Anterior cingulate cortex (tissue), 58 donors: Measurements from ENCODE around the gene WASF3.

Source experiments
- DNase-seq, 58 donors: peaks; one replicate each; lab custom pipeline; 2025; lab: John Stamatoyannopoulos, UW

Gene WASF3

GRCh38 chr13:26541678-26542568 lies 15.6 kb upstream of the WASF3 start:
- peak in 4 of 58 donors; percentile 10 to 53 (median 16) for DNase-seq

GRCh38 chr13:26544707-26545106 lies 12.8 kb upstream of the WASF3 start:
- no peak for DNase-seq

DNA sequence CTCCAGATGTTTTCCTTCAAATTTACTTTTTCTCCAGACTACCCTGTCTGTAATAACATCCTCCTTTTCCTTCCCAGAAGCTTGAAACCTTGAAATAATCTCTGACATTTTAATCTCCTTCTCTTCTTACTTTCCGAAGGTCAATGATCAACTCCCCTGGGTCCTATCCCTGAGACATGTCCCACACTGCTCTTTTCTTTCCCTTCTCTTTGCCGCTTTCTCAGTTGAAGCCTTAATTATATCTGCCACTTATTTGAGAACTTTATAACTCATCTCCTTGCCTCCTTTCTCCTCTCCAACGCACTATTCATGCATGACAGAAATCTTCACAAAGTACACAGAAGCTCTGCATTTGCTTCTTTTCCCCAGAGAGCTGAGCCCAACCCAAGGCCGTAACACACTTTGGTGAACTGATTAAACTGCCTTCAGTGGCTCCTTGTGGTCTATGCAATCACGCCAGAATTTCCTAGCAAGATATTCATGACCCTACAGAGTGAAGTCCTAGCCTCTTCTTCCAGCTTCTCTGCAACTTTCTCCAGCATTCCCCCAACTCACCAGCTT lies 9.2 kb upstream of the WASF3 start:
- DNase-seq = no peak

DNA sequence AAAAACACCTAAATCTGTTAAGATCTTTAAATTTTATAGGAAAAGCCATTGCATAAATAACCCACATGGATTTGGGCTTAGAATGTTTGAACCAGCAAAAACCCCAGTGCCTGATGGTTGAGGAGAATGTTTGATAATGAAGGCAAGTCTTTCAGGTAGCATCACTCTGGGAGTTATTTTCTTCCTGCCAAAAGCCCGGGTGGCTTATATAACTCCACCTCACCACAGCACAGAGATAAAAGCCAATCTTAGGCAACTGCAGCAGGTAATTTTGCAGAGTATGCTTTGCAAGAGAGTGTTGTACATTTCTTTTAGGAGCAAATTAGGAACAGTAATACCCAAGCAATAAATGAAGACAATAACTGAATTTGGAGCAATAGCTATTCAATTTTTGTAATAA lies 7.8 kb upstream of the WASF3 start:
- DNase-seq = no peak

DNA sequence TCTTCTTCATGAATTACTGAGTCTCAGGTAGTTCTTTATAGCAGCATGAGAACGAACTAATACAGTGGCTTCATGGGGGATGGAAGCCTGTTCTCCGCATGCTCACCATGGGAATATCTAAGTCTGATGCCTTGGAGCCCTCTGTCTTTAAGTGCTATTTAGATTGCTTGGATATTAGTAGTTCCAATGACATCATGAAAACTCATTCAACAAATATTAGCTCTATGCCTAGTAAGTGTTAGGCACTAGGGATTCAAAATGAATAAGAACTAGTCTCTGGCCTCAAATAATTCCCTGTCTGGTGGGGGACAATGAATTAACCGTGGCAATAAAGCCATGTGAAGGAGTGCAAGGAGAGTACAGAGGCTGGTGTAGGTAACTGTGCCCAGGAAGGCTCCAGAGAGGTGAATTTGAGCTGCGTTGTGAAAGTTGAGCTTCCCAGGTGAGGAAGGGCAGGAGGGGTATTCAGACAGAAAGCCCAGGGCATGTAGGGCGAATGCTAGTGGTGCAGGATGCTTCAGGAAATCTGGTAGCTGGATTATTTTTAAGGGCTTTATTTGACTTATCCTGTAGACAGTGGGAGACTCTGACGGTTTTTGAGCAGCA lies 6.1 kb upstream of the WASF3 start:
- DNase-seq = no peak

GRCh38 chr13:26555413-26555812 lies 2.1 kb upstream of the WASF3 start:
- no peak for DNase-seq

DNA sequence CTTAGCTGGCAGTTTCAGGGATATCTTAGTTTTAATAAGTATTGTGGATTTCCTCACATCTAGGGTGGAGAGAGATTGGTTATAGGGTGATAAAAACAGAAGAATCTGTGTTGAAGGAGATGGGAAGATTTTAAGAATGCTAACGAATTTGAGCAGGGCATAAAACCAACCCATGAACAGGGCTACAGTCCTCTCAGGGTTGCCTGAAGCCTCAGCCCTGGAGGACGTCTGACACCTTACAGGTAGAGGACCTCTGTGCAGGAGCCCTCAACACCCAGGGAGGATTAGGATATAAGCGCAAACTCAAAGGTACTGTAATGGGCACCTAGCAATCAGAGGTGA lies 461 bp upstream of the WASF3 start:
- DNase-seq = no peak

- peak in 13 of 58 donors; percentile 25 to 57 (median 41) for DNase-seq
Observed at GRCh38 chr13:26558074-26558805, 757 bp downstream of the WASF3 start.

DNA sequence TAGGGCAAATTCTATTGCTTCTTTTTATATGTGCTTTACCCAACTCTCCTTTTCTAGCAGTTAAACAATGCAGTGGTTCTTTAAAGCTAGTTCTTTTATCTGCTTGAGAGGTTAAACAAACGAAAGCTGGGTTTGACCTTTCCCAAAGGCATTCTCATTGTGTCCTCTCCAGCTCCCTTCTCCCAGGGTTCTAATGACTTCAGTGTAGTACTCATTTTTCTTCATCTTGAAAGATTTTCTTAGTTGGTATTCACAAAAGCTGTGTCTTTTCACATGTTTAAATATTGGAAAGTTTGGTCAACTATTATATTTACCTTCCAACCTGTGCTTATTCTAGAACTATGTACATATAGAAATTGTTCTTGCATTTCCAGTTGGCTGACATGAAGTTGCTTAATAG lies 1.5 kb downstream of the WASF3 start:
- DNase-seq = no peak

- no peak for DNase-seq
Observed at GRCh38 chr13:26560456-26560855, 3.0 kb downstream of the WASF3 start.

DNA sequence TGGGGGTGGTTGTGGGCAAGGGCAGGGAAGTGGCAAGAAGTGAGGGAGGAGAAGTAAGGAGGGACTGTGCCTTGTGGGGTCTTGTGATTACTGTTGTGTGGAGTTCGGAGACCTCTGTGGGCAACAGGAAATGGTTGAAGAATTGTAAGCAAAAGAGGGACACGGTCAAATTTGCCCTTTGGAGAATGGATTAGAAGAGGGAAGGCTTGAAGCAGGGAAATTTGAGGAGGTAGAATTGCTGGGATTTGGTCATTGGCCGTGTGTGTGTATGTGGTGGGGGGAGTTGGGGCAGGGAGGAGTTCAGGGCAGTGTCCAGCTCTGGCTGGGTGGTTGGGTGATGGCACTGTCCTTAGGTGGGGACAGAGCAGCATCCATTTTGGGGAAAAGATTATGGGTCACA lies 3.6 kb downstream of the WASF3 start:
- DNase-seq = no peak

DNA sequence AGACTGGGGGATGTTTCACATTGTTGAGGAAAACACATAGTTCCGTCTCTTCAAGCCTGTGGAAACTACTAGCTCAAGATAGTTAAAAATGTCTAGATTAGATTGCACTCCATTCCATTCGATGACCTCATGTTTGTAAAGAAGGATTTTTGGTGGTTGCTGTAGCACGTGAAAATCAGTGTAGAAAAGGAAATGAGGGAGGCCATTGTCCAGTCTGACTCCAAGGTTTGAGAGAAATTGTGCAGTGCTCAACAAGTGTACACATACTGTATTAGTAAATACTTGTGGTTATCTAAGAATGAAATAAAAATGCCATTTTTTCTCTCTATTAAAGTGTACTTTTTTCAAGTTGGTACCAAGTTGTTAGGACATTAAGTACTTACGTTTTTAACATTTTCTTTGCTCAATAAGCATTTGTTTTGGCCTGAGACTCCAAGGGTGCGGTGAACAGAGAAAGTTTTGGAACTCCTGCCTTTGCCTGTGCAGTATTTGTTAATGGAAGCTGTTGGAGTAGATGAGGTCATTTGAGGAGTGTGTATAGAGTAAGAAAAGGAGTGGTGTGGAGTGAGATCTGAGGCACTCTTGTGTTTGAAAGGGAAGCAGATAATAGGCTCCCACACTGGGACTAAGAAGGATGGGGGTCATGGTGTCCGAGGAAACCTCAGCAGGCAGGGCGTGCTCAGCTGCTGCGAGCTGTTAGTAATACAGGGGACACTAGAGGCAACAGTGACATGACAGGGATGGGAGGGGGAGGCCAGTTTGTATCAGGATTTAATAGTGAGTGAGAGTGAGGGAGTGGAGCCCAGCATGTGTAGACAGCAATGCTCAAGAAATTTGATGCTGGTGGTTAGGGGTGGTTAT lies 4.4 kb downstream of the WASF3 start:
- no peak for DNase-seq

DNA sequence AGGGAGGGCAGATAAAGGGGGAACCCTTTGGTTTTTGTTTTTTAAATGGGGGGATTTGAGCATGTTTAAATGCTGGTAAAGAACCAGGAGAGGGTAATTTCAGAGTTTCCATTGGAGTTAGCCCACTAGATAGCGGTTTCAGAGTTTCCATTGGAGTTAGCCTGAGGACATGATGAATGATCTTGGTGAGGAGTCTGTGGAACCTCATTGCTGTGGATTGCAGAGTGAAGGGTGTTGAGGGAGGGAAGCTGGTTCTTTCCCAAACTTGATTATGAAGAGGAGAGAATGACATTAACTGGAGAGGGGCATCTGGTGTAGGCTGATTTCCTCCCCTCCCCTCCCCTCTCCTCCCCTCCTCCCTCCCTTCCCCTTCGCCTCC lies 5.0 kb downstream of the WASF3 start:
- DNase-seq = no peak

- DNase-seq = no peak
Observed at GRCh38 chr13:26563713-26564112, 6.2 kb downstream of the WASF3 start.

GRCh38 chr13:26568132-26568815 lies 10.8 kb downstream of the WASF3 start:
- DNase-seq = no peak

- no peak for DNase-seq
Observed at GRCh38 chr13:26571518-26571917, 14.0 kb downstream of the WASF3 start.

DNA sequence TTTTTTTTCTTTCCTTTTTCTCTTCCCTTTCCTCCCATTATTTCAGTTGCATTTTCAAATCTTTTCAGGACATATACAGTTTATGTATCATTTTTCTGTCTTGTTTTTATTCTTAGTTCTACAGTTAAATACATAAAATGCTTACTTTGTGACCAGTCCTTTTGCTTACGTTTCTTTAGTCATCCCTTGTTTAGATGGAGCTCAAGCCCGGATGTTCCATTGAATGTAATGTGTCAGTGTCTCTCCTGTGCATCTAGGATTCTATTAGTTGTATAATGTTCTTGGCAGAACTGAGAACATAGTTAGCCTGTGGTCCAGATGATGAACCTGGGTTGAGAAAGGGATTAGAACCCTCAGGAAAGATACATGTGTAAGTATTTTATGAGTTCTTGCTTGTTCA lies 17.8 kb downstream of the WASF3 start:
- no peak for DNase-seq

GRCh38 chr13:26579580-26579979 lies 22.1 kb downstream of the WASF3 start:
- DNase-seq = no peak

GRCh38 chr13:26583662-26584061 lies 26.2 kb downstream of the WASF3 start:
- no peak for DNase-seq

DNA sequence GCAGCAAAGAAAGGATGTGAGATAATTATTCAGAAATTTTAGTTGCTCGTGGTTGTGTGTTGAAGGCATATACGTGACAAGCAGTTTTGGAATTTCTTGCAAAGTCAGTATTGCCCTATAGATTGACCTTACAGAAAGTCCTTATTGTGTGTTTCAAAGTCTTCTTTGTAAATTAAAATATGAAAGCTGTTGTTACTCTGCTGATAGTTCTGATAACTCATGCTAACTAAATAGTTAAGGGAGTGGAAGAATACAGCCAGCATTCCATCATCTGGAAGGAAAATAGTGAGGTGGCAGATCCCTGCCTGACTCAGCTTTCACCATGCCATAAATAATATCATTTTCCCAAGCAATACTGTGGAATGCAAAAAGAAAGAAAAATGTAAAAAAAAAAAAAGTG lies 27.2 kb downstream of the WASF3 start:
- DNase-seq = no peak
